Measurements from ENCODE around the gene NXPH4. TPM values are rescaled to one million over a fixed set of nuclear protein-coding genes. Genes with fewer than 3 reads are reported as not detected.

The NXPH4 gene
- total RNA-seq, 1 experiment from 2014 or later: 20.0 TPM

DNA sequence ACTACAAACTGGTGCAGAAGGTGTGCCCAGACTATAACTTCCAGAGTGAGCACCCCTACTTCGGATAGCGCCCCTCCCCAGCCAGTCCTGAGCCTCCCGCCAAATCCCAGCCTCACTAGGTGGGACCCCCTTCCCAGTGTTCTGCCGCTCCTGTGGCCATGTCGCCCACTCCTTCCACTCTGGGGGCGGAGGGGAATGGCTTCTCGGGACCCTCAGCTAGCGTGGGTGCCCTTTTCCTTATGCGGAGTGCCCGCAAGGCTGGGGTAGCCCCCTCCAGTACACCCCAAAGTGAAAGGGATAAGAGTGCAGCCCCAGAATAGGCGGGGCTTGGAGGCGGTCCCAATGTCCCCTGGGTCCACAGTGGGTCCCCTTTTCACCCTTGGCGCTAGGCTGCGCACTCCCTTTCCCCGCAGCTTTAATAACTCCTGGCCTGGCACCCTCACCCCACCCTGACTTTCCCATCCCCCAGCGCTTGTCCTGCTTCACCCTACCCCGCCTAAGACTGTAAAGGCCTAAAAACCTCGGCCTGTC, 9.2 kb downstream of the NXPH4 start (continued):
- TF ChIP-seq JUND (IDR thresholded peaks at IDR 0.05) (no peak), CEBPB (IDR thresholded peaks at IDR 0.05; ENCODE audit: low read depth) (no peak), CBX3 (IDR thresholded peaks at IDR 0.05; ENCODE audit: low read depth) (no peak), ZFX (IDR thresholded peaks at IDR 0.05) (no peak), SRF (IDR thresholded peaks at IDR 0.05; ENCODE audit: low read depth) (no peak), EZH2 (IDR thresholded peaks at IDR 0.05) (no peak), RAD21 (IDR thresholded peaks at IDR 0.05; ENCODE audit: low read depth) (no peak), YY1 (IDR thresholded peaks at IDR 0.05; ENCODE audit: extremely low read depth, insufficient replicate concordance, low read depth, low read length) (no peak), EGR1 (IDR thresholded peaks at IDR 0.05; ENCODE audit: low read depth) (no peak)
- TF ChIP-seq, protein P1, sequence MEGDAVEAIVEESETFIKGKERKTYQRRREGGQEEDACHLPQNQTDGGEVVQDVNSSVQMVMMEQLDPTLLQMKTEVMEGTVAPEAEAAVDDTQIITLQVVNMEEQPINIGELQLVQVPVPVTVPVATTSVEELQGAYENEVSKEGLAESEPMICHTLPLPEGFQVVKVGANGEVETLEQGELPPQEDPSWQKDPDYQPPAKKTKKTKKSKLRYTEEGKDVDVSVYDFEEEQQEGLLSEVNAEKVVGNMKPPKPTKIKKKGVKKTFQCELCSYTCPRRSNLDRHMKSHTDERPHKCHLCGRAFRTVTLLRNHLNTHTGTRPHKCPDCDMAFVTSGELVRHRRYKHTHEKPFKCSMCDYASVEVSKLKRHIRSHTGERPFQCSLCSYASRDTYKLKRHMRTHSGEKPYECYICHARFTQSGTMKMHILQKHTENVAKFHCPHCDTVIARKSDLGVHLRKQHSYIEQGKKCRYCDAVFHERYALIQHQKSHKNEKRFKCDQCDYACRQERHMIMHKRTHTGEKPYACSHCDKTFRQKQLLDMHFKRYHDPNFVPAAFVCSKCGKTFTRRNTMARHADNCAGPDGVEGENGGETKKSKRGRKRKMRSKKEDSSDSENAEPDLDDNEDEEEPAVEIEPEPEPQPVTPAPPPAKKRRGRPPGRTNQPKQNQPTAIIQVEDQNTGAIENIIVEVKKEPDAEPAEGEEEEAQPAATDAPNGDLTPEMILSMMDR (IDR thresholded peaks at IDR 0.05 in 2 of 3, conservative IDR thresholded peaks at IDR 0.05 in 1 of 3; ENCODE audit: borderline replicate concordance in 1 of 3, insufficient read depth in 1 of 3, low read depth in 2 of 3, low read length in 2 of 3): no peak

DNA sequence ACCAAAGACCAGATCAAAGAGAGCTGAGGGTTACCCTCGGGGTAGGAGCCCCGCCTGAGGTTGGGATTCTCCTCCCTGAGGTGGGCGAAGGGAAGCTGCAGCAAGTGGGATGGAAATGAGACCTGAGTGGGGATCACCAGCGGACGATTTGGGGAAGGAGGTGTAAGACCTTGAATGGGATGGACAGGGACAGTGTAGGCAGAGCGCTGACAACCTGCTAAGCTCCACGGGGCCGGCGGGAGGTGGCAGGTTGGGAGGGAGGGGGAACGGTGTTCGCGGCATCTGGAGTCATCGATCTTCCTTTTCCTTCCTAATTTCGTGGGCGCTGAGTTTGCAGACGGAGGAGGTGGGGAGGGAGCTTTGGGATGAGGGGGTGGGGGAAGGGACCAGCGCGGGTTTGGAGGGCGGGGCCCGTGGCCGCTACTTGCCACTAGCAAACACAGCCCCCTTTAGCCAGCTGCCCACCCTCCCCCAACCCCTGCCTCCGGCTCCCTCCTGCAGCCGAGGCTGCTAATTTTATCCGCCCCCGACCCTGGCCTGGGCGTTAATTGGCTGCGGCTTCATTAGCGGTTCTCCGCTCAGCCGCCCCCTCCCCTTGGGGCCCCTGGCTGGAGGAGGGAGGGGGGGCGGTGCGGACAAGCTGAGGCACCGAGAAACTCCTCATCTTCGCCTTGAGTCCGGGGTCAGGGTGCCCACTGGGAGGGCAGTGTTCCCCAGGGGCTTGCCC, 10.2 kb downstream of the NXPH4 start:
- no TSS peak for BruUV-seq (replicated peaks)
- ATAC-seq: no peak
- Histone ChIP-seq H3K4me2 (ENCODE audit: low read length) (no peak overlapping the region), H4K20me1 (ENCODE audit: insufficient read depth) (no peaks in the 10 kb centered on the region), H3K27ac (ENCODE audit: low read depth, low read length) (no peak overlapping the region), H3K27me3 (ENCODE audit: insufficient read depth, low read length) (no peaks in the 10 kb centered on the region), H3K79me2 (ENCODE audit: insufficient read depth, low read length) (peaks cover 22% of the 10 kb centered on the region), H3K36me3 (ENCODE audit: control insufficient read depth in 1 of 2, insufficient read depth in 2 of 2, low read length in 2 of 2) (peaks cover 0 to 9% of the 10 kb centered on the region in 2 experiments; a peak in 1 of 4 replicates), H3K4me3 (replicated peaks in 1 of 2; ENCODE audit: low read depth in 1 of 2, low read length in 2 of 2) (no peak overlapping the region), H2AFZ (ENCODE audit: low read depth, low read length, poor library complexity, severe bottlenecking) (no peak overlapping the region), H3K9me2 (ENCODE audit: insufficient read depth) (no peaks in the 10 kb centered on the region), H3K9ac (ENCODE audit: low read length) (no peak overlapping the region), H3K9me3 (ENCODE audit: control insufficient read depth in 1 of 2, insufficient read depth in 1 of 2, low read depth in 1 of 2, low read length in 2 of 2) (no peaks in the 10 kb centered on the region), H3K4me1 (ENCODE audit: control insufficient read depth in 1 of 2, insufficient read depth in 2 of 2, low read length in 2 of 2) (peaks cover 6 to 17% of the 10 kb centered on the region in 2 experiments; a peak in 3 of 4 replicates)
- TF ChIP-seq POLR2AphosphoS5 (IDR thresholded peaks at IDR 0.05; ENCODE audit: low read depth, low read length) (no peak), YY1 (IDR thresholded peaks at IDR 0.05; ENCODE audit: extremely low read depth, insufficient replicate concordance, low read depth, low read length) (no peak), TCF7L2 (IDR thresholded peaks at IDR 0.05; ENCODE audit: borderline replicate concordance, extremely low read depth, insufficient read depth, insufficient read length) (no peak), RAD21 (IDR thresholded peaks at IDR 0.05; ENCODE audit: low read depth) (no peak), SP1 (IDR thresholded peaks at IDR 0.05; ENCODE audit: low read depth) (no peak), ZFX (IDR thresholded peaks at IDR 0.05) (no peak), JUND (IDR thresholded peaks at IDR 0.05) (no peak), ELF1 (IDR thresholded peaks at IDR 0.05; ENCODE audit: borderline replicate concordance, low read depth) (no peak), SRF (IDR thresholded peaks at IDR 0.05; ENCODE audit: low read depth) (no peak)
- TF ChIP-seq, protein P2, sequence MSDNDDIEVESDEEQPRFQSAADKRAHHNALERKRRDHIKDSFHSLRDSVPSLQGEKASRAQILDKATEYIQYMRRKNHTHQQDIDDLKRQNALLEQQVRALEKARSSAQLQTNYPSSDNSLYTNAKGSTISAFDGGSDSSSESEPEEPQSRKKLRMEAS (IDR thresholded peaks at IDR 0.05): no peak
- TF ChIP-seq, protein P3, sequence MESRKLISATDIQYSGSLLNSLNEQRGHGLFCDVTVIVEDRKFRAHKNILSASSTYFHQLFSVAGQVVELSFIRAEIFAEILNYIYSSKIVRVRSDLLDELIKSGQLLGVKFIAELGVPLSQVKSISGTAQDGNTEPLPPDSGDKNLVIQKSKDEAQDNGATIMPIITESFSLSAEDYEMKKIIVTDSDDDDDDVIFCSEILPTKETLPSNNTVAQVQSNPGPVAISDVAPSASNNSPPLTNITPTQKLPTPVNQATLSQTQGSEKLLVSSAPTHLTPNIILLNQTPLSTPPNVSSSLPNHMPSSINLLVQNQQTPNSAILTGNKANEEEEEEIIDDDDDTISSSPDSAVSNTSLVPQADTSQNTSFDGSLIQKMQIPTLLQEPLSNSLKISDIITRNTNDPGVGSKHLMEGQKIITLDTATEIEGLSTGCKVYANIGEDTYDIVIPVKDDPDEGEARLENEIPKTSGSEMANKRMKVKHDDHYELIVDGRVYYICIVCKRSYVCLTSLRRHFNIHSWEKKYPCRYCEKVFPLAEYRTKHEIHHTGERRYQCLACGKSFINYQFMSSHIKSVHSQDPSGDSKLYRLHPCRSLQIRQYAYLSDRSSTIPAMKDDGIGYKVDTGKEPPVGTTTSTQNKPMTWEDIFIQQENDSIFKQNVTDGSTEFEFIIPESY (IDR thresholded peaks at IDR 0.05; ENCODE audit: extremely low read depth, insufficient replicate concordance, low read length): no peak
- POLR2A ChIA-PET: no interaction called here
- RAD21 ChIA-PET (ENCODE audit: low non-redundant PET in 1 of 2, low total read pairs in 2 of 2, uncharacterized antibody in 2 of 2, unreplicated experiment in 2 of 2): no interaction called here
- DNase-seq (ENCODE audit: low read depth, low spot score): no peak
- intact Hi-C loops (cut with micrococcal nuclease): no loop called here
- CTCF ChIA-PET: interaction anchor here (1.8 to 2.9 kb wide), 3 partner anchors 12 to 16 kb away, joined by 6 to 9 read pairs (median 8); no protein-coding TSS in a partner anchor

Measured in HCT116 (cell line).